Measurements from ENCODE around the gene NR6A1.

NR6A1 gene

DNA sequence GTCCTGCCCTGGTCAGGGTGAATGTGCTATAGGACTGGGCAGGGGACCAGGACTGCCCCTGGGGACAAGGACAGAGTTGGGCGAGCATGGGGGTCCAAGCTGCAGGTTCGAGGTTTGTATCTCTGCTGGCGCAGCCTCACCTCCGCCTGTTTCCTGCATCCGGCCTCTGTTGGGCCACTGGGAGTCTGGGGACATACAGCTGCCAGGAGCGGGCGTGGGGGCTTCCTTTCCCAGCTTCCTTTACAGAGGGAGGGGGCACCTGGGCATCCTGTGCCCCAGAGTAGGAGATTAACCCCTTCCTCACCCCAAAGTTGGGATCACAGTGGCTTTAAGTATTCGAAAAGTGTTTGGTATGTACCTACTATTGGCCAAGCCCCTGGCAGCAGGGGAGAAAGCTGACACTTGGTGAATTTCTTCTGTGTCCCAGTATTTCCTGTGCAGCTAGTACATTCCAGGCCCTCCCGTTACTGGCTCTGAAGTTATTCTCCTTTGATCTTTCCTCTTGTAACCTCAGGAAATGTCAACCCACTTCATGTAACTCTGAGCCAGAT is 24.8 kb upstream of the NR6A1 start:
- no peak for DNase-seq

DNA sequence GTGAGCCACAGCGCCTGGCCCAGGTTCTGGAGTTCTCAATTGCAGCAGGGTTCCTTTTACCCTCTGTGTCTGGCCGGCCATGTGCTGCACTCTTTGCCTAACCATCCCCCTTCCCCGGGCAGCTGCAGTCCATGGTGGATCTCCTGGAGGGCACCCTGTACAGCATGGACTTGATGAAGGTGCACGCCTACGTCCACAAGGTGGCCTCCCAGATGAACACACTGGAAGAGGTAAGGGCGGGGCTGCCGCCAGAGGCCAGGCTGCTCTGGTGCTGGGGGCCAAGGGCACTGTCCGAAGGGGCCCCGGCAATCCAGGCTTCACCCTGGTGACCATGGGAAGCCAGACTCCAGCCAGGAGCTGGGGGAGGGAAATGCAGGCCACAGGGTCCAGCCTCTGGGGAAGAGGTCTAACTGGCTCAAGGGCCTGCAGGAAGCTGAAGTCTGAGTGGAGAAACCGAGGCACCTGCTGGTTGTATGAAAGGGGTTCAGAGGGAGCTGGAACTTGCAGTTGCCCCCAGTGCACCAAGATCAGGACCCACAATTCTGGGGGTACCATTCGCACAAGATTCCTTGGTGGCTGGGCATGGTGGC is 23.9 kb upstream of the NR6A1 start:
- DNase-seq, result peak; percentile 15

DNA sequence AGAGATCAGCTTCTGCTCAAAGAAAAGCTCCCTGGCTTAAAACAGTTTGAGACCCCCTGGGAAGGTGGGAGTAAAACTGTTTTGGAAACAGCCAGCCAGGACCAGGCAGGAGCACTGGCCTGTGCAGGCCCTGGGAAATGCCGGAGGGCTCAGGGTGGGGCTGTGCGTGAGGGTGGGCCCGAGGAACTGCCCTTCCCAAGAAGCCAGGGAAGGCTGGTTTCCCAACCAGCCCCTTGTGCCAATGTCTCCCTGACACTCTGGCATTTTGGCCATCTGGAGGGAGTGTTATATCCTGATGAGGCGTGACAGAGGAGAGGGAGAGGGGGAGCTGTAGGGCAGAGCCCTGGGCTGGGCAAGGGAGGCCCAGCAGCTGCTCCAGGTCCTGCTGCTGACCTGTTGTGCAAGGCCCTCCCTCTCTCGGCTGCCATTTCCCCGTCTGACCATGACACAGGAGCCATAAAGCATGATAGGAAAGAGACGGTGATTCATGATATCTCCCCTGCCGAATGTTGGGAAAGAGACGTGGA is 22.0 kb upstream of the NR6A1 start:
- DNase-seq, result no peak

DNA sequence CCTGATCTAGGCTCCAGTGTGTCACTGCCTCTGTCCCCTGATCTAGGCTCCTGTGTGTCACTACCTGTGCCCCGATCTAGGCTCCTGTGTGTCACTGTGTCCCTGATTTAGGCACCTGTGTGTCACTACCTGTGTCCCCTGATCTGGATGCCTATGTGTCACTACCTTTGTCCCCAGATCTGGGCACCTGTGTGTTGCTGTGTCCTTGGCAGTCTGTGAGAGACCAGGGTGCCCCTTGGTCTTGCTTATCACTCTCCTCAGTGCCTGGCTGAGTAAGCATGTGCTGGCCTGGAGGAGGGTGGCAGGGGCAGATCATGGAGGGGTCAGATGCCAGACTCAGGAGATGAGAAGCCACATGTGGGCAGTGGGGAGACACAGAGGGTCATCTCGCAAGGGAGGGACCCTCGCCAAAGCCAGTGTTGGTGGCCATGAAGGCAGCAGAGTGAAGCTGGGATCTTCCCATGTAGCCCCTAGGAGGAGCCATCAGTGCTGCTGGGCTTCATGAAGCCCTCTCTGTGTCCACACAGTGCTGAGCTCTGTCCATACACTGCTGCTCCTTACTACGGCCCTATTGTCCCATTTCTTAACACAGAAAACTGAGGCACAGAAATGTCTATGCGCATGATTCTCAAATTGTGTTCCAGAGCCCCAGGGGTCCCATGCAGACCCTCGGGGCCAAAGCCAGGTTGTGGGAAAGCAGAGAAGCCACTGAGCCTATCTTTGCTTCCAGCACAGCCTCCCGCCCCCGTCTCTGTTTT is 21.3 kb upstream of the NR6A1 start:
- no peak for DNase-seq

DNA sequence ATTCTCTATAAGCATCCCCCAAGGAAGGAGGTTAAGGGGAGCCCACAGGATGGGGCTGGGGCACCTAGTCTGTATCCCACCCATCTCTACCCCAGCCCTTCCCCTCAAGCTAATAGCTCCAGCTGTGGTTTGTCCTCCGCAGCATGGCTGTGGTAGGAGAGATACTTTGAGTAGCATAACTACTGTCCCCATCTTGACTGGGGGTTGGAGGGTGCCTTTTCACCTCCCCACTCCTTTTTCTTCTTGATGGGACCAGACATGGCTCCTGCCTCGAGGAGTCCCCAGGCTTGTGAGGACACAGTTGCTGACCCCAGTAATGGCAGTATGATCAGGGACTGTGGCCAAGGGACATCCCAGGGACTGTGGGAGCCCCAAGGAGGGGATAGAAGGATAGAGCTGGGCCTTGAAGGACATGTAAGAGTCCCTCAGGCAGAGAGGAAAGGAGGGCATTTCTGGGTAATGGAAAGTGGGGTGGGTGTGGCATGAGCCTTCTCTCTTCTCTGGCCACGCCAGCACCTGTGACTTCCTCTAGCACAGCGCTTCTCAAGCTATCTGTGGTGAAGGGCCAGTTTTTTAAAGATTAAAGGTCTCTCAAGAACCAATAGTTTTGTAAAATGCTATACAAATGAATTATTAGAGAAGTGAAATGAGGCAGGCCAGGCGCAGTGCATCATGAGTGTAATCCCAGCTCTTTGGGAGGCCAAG is 19.8 kb upstream of the NR6A1 start:
- no peak for DNase-seq

DNA sequence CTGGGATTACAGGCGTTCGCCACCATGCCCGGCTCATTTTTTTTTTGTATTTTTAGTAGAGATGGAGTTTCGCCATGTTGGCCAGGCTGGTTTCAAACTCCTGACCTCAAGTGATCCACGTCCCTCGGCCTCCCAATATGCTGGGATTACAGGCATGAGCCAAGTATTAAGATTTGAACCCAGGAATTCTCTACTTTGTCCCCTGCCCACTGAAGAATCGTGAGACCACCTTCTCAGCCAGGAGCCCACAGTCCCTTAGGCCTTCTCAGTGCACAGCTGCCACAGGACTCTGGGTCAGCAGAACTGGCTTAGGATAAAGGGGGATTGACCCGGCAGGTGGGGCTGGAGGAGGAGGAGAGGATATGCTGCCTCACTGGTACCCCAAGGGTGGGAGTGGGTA is 19.2 kb upstream of the NR6A1 start:
- DNase-seq, result no peak

DNA sequence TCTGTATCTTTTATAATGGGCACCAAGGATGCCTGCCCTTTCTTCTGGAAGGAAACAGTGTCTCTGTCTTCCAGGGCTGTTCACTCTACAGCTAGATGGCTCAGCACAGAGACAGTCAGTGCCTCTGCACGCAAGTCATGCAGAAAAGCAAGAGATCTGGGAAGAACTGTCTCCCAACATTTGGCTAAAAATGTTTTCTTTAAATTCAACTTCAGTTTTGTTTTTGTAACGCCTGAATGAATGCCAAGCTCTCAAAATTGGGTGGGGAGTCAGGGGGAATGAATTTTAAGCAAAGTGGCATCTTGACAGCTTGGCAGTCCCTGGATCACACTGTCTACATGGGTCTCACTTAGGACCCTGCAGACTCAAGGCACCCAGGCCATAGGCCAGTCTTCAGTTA is 18.4 kb upstream of the NR6A1 start:
- DNase-seq, result no peak

DNA sequence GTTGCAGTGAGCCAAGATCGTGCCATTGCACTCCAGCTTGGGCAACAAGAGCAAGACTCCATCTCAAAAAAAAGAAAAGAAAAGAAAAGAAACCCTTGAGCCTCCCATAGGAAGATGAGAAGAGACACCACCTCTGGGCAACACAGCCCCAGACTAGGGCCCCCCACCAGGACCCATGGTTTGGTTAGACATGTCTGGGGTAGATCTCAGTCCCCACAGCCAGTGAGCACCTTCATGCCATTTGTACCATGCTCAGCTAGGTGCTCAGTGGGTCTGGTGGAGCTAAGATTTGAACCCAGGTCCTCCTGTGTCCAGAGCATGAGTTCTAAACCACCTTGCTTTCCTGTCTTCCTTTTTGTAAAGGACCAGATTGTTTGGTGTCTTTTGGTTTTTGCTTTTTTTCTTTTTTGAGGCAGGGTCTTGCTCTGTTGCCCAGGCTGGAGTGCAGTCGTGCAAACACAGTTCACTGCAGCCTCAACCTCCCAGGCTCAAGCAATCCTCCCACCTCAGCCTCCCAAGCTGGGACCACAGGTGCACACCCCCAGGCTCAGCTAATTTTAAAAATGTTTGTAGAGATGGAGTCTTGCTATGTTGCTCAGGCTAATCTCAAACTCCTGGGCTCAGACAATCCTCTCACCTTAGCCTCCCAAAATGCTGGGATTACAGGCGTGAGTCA is 17.6 kb upstream of the NR6A1 start:
- DNase-seq, result no peak

DNA sequence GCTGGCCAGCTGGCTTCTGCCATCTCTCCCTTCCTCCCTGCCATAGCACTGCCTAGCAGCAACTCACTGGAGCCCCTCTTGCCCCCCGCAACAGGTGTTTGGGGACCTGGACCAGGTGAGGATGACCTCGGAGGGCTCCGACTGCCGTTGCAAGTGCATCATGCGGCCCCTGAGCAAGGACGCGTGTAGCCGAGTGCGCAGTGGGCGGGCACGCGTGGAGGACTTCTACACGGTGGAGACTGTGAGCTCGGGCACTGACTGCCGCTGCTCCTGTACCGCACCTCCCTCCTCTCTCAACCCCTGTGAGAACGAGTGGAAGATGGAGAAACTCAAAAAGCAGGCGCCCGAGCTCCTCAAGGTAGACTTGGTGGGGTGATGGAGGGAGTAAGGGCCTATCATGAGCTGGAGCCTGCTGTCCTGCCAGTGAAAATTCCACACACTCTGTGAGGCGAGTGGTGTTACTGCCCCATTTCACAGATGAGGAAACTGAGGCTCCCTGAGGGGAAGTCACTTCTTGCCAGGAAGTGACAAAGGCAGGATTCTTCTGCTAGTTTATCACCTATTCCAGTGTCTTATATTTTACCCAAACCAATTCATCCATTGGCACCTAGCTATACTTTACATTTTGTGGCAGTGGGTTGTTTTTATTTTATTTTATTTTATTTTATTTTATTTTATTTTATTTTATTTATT is 15.9 kb upstream of the NR6A1 start:
- DNase-seq, result no peak

DNA sequence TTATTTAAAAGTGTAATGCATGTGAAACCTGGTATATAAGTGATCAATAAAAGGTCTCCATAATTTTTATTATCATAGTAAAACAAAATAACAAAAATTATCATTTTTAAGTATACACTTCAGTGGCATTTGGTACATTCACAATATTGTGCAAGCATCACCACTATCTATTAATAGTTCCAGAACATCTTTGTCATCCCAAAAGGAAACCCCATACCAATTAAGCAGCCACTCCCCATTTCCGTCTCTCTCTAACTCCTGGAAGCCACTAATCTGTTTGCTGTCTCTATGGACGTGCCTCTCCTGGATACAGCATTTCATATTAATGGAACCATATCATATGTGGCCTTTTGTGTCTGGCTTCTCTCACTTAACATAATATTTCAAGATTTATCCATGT is 13.4 kb upstream of the NR6A1 start:
- DNase-seq, result no peak

DNA sequence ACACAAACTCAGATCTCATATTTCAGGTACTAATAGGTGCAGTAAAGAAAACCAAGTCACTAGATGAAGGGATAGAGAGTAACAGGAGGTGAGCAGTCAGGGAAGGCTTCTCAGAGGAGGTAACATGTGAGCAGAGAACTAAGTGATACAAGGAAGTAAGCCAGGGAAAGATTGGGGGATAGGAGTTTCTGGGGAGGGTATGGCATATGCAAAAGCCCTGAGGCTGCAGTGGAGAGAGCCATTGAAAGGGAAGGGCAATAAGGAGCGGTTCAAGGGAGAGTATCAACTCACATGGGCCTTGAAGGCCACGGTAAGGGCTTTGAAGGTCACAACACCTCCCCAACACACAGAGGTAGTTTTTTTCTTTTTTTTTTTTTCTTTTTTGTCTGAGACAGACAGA is 12.7 kb upstream of the NR6A1 start:
- no peak for DNase-seq

DNA sequence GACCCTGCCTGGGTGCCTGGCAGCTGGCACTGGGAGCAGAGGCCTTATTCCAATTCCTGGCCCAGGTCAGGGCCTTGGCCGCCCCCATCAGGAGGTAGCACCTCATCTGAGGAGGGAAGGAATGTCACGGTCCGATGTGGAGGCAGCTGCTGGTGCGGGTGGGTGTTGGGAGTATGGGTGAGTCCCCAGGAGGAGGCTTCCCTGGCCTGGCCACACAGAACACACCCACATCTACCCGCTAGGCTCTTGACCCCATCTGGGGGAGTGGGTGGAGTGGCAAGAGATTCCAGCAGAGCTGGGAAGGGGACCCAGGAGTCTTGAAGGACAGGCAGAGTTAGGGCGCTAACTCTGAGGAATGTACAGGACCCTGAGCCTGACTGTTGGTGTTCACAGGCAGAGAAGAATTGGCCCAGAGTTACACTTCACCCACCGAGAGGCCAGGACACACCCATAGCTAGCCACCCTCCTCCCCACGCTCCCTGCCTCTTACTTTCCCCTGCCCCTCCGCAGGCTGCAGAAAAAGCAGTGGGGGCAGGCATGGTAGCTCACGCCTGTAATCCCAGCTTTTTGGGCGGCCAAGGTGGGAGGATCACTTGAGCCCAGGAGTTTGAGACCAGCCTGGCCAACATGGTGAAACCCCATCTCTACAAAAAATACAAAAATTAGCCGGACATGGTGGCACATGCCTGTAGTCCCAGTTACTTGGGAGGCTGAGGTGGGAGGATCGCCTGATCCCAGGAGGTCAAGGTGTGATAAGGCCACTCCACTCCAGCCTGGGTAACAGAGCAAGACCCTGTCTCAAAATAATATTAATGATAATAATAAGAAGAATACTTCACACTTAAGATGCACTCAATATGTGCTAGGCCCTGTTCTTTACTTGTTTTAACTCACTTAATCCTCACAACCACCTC is 11.8 kb upstream of the NR6A1 start:
- DNase-seq, result no peak

DNA sequence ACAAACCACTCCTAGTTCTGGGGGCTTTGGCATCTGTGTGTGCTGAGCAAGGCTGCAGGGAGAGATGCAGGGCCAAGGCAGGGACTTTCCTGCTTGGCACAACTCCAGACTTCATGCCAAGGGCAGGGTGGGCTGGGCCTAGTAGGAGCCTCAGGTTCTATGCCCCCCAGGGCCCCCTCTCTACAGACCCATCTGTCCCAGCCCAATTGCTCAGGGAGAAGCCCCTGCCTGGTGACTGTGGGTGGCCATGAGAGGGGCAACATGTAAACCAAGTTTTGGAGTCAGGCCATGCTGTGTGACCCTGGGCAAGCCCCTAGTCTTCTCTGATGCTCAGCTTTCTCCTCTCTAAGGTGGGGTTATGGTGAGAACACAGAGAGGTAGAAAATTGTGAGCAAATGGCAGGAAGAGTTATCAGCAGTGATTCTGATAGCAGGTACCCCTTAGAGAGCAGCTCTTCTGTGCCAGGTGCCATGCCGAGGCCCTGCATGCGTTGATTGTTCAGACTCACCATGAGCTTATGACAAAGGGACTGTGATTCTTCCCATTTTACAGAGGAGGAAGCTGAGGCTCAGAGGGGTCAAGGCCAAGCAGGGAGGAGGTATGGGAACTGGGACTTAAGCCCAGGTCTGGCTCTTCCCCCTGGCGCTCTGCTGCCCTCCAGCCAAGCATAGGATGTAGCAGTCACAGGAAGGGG is 11.0 kb upstream of the NR6A1 start:
- DNase-seq, result no peak

DNA sequence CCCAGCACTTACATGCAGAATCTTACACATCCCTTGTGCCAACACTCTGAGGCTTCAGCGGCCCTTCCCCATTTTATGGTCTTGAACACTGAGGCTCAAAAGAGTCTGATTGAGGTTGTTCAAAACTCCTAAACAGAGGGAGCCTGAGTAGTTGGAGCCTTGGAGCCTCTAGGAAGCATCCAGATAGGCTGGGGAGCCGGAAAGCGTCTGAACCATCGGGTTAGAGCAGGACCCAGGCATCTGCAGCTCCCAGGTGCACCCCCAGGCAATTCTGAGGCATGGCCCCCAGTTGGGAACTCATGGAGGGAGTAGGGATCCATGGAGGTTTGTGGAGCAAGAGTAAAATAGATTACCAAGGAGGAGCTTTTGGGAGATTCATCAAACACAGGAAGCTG is 9.6 kb upstream of the NR6A1 start:
- no peak for DNase-seq

DNA sequence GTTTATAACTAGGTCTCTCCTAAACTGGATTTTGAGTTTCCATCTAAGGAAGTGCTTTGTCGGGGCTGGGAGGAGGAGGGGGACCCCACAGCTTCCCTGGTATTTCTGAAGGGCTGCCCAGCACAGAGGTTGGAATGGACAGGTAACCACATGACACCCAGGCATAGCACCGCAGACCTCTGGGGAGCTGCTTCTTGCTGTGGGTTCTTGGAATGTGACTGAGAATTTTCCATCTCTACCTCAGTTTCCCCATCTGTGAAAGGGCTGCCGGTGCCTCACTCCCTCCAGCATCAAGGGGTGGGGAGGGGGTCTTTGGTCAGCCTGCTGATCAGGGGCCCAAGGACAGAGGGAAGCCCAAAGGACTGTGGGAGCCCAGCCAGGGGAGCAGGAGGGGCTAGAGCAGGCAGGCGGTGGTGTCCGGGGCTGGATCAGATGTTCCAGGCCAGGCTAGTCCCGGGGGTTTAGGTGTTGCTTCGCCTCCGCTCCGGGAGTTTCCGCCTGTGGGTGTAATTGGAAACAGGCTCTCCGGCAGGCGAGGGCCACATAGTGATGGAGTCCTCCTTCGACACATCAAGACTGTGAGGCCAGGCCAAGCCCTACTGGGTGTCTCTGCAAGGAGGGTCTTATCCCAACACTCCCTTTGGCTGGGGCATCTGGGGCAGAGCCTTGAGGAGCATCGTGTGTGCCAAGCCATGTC is 9.1 kb upstream of the NR6A1 start:
- no peak for DNase-seq

DNA sequence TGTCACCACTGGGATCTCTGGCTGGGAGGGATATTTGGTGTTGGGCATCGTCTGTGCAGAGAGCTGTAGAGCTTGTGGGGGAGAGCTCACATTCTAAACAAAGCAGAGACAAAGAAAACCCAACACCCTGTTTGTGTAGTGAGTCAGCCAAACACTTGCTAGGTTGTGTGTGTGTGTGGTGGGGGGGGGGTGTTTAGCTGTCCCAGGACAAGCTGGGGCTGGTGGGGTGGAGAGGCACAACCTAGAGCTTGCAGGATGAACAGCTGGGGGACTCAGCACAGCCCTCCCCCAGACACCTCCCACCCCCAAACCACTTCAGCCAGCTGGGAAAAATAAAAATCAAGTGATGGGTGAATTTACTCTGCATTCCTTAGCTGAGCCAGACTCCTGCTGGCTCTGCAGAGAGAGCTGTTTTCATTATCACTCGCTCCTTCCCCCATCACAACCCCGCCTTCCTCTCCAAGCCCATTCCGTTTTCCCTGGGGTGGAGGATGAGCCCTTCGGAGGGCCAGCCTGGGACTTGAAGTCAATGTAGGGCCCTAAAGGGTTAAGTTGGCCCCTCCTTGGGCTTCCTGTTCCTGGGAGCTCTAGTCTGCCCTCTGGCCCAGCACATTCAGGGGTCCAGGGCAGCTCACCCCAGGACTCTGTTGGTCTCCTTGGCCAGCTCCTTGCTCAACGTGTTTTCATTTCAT is 8.4 kb upstream of the NR6A1 start:
- peak; percentile 24 for DNase-seq

DNA sequence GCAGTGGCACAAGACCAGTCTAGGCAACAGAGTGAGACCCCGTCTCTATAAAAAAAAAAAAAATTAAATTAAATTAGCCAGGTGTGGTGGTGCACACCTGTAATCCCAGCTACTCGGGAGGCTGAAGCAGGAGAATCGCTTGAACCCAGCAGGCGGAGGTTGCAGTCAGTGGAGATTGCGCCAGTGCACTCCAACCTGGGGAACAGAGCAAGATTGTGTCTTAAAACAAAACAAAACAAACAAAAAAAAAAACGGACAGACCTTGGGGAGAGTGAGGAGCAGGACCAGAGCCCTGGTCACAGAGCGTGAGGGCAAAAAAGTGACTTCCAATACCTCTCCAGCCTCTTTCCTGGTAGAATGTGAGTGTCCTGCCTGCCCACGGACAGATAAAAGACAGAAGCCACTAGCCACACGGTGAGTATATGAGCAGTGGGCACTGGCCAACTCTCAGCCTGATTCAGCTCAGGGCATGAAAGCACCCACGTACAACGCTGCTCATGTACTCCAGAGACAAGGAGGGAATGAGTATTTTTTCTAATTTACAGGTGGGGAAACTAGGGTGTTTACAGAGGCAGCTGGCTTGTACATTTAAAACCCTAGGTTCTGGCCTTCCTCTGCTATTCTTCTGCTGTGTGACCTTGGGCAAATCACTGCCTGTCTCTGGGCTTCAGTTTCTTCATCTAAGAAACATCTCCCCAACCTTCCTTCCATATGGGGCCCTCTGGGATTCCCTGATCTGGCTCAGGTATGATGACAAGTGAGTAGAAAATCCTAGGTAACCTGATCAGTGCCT is 7.7 kb upstream of the NR6A1 start:
- DNase-seq, result no peak

DNA sequence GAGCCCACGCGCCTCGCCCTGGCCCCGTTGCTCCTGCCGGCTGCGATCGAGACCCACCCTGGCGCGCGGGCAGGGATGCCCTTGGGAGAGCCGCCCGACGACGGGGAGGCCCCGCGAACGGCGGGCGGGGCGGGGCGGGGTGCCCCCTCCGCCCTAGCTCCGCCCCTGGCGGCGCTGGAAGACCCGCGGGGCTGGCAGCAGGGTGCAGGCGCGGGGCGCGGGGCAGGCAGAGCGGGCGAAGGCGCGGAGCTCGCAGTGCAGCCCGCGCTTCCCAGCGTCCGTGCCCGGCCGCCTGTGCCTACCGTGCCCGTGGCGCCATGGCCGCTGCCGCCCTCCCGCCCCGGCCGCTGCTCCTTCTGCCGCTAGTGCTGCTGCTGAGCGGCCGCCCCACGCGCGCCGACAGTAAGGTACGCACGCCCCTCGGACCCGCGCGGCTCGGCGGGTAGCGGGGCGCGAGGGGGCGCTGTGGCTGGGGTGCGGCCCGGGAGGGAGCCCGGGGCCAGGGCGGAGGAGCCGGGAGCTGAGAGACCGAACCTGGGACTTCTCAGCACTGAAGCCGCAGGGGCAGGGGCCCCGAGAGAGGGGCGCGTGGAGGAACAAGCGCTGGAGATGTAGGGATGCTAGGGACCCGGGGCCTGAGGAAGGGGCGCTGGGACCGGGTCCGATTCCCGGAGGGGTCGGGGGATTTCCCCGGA is 6.0 kb upstream of the NR6A1 start, which contains the start of gene OLFML2A:
TSS of gene OLFML2A (plus strand) at position 180 of the 695 bp plus-strand sequence. CDS start at position 318, 138 bp downstream.
- peak; percentile 40 for DNase-seq

All from NCI-H345 (cell line).